Muscle layer of colon (tissue), 2 donors: Measurements from ENCODE around the gene FNBP1L.
"Not testable (repeated sequence)": the region's sequence is repeated elsewhere in the genome, so short reads cannot be mapped to it uniquely, and the experiment has no call there.

Experiments used
- H3K27ac ChIP-seq: one replicate; pipeline ENCODE4 v1.7.0; 2013; ENCODE audit warnings: low read depth, mild to moderate bottlenecking, low read length, moderate library complexity
- H3K27me3 ChIP-seq, 2 donors: one replicate each; pipeline ENCODE4 v1.7.0; 2013; ENCODE audit warnings: low read length in 2 of 2, mild to moderate bottlenecking in 2 of 2; ENCODE audit not compliant: insufficient read depth in 2 of 2, control insufficient read depth in 1 of 2
- H3K36me3 ChIP-seq: one replicate; pipeline ENCODE4 v1.7.0; 2013; ENCODE audit warnings: mild to moderate bottlenecking, low read length; ENCODE audit not compliant: insufficient read depth
- H3K4me1 ChIP-seq: one replicate; pipeline ENCODE4 v1.7.0; 2013; ENCODE audit warnings: mild to moderate bottlenecking, low read length; ENCODE audit not compliant: insufficient read depth
- H3K4me3 ChIP-seq, 2 donors: one replicate each; pipeline ENCODE4 v1.7.0; 2013; ENCODE audit warnings: low read length in 2 of 2, low read depth in 1 of 2, mild to moderate bottlenecking in 1 of 2, moderate library complexity in 1 of 2
- H3K9ac ChIP-seq: one replicate; pipeline ENCODE4 v1.7.0; 2013; ENCODE audit warnings: low read length
- H3K9me3 ChIP-seq: one replicate; pipeline ENCODE4 v1.7.0; 2013; ENCODE audit warnings: mild to moderate bottlenecking, low read length
- donor health status: abdominal sarcoma.
- donor health status: Adenocarcinoma of cecum.

FNBP1L gene

GRCh38 chr1:93469223-93469622 is 21.3 kb downstream of the FNBP1L start:
- peaks cover 11% of the 10 kb centered on the region for H3K4me1 ChIP-seq
- H3K27ac ChIP-seq: not testable (repeated sequence)

GRCh38 chr1:93471284-93471683 is 23.4 kb downstream of the FNBP1L start:
- Histone ChIP-seq H3K9ac (no peak overlapping the region), H3K4me3 (no peak overlapping the region), H3K27ac (no peak overlapping the region), H3K9me3 (no peaks in the 10 kb centered on the region), H3K4me1 (peaks cover 11% of the 10 kb centered on the region), H3K27me3 (no peaks in the 10 kb centered on the region), H3K36me3 (no peaks in the 10 kb centered on the region)

More at GRCh38 chr1:93469223-93469622, 21.3 kb downstream of the FNBP1L start:
- not testable (repeated sequence) for H3K36me3 ChIP-seq, H3K27me3 ChIP-seq, H3K4me3 ChIP-seq, H3K9ac ChIP-seq, H3K9me3 ChIP-seq

DNA sequence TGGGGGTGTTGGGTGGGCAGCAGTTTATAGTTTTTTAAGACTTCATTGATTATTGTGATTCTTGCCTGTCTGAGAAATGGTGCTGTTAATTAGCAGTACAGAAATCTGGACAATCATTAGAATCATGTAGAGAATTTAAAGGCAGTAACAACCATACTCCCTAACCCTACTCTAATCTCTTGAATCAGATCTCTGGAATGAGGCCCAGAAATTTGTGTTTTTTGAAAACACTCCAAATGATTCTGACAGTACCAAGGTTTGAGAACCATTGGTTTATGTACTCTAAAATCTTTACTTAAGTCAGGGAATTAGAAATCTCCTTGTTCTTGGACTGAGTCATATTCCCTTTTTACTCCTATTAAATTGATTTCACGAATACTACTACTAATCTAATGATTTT is 24.0 kb downstream of the FNBP1L start:
- H3K9me3 ChIP-seq: no peaks in the 10 kb centered on the region
- H3K9ac ChIP-seq: no peak overlapping the region
- no peak overlapping the region for H3K27ac ChIP-seq
- H3K4me3 ChIP-seq: no peak overlapping the region
- H3K36me3 ChIP-seq: no peaks in the 10 kb centered on the region
- H3K27me3 ChIP-seq: no peaks in the 10 kb centered on the region
- peaks cover 11% of the 10 kb centered on the region for H3K4me1 ChIP-seq

GRCh38 chr1:93474321-93474720 is 26.4 kb downstream of the FNBP1L start:
- H3K9me3 ChIP-seq: no peaks in the 10 kb centered on the region
- H3K27me3 ChIP-seq: no peaks in the 10 kb centered on the region
- H3K4me1 ChIP-seq: peaks cover 11% of the 10 kb centered on the region
- H3K9ac ChIP-seq: no peak overlapping the region
- no peak overlapping the region for H3K27ac ChIP-seq
- no peak overlapping the region for H3K4me3 ChIP-seq
- no peaks in the 10 kb centered on the region for H3K36me3 ChIP-seq

- H3K27ac ChIP-seq: no peak overlapping the region
- H3K36me3 ChIP-seq: no peaks in the 10 kb centered on the region
- no peaks in the 10 kb centered on the region for H3K9me3 ChIP-seq
- H3K27me3 ChIP-seq: no peaks in the 10 kb centered on the region
- H3K4me1 ChIP-seq: peaks cover 11% of the 10 kb centered on the region
- H3K9ac ChIP-seq: no peak overlapping the region
- no peak overlapping the region for H3K4me3 ChIP-seq
Observed at GRCh38 chr1:93475681-93476080, 27.8 kb downstream of the FNBP1L start.

- not testable (repeated sequence) for H3K4me3 ChIP-seq, H3K27me3 ChIP-seq, H3K36me3 ChIP-seq, H3K9me3 ChIP-seq, H3K27ac ChIP-seq, H3K4me1 ChIP-seq, H3K9ac ChIP-seq
Observed at GRCh38 chr1:93479133-93479745, 31.3 kb downstream of the FNBP1L start.

GRCh38 chr1:93481899-93482298 is 34.0 kb downstream of the FNBP1L start:
- not testable (repeated sequence) for H3K9me3 ChIP-seq, H3K9ac ChIP-seq, H3K4me3 ChIP-seq, H3K27ac ChIP-seq, H3K27me3 ChIP-seq, H3K36me3 ChIP-seq, H3K4me1 ChIP-seq

GRCh38 chr1:93483200-93483599 is 35.3 kb downstream of the FNBP1L start:
- Histone ChIP-seq H3K9me3 (no peaks in the 10 kb centered on the region), H3K9ac (no peak overlapping the region), H3K36me3 (no peaks in the 10 kb centered on the region), H3K4me3 (no peak overlapping the region), H3K27me3 (no peaks in the 10 kb centered on the region), H3K4me1 (no peaks in the 10 kb centered on the region), H3K27ac (no peak overlapping the region)

- Histone ChIP-seq H3K36me3 (no peaks in the 10 kb centered on the region), H3K27ac (no peak overlapping the region), H3K9me3 (no peaks in the 10 kb centered on the region), H3K27me3 (no peaks in the 10 kb centered on the region), H3K4me1 (no peaks in the 10 kb centered on the region), H3K4me3 (no peak overlapping the region), H3K9ac (no peak overlapping the region)
Observed at GRCh38 chr1:93483606-93484005, 35.7 kb downstream of the FNBP1L start.

DNA sequence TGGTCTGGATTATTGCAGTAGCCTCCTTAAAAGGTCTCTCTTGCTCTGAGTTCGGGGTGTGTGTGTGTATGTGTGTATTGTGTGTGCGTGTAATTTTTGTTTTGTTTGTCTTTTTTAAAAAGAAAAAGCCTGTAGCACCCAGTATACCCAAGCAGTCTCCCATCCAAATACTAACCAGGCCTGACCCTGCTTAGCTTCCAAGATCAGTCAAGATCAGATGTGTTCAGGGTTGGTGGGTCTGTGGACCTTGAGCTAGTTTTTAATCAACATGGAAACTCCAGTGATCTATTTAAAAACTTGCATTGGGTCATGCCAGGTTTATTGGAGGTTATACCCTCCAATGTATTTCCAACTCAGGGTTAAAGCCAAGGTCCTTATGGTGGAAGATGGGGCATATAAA is 40.3 kb downstream of the FNBP1L start:
- H3K9me3 ChIP-seq: no peaks in the 10 kb centered on the region

GRCh38 chr1:93489756-93490155 is 41.8 kb downstream of the FNBP1L start:
- H3K9ac ChIP-seq: no peak overlapping the region
- H3K4me1 ChIP-seq: no peaks in the 10 kb centered on the region
- H3K27ac ChIP-seq: no peak overlapping the region
- no peak overlapping the region for H3K4me3 ChIP-seq
- no peaks in the 10 kb centered on the region for H3K36me3 ChIP-seq
- H3K9me3 ChIP-seq: no peaks in the 10 kb centered on the region
- H3K27me3 ChIP-seq: no peaks in the 10 kb centered on the region

More for the DNA sequence above, 40.3 kb downstream of the FNBP1L start:
- Histone ChIP-seq H3K27ac (no peak overlapping the region), H3K27me3 (no peaks in the 10 kb centered on the region), H3K4me3 (no peak overlapping the region), H3K9ac (no peak overlapping the region), H3K36me3 (no peaks in the 10 kb centered on the region), H3K4me1 (no peaks in the 10 kb centered on the region)

DNA sequence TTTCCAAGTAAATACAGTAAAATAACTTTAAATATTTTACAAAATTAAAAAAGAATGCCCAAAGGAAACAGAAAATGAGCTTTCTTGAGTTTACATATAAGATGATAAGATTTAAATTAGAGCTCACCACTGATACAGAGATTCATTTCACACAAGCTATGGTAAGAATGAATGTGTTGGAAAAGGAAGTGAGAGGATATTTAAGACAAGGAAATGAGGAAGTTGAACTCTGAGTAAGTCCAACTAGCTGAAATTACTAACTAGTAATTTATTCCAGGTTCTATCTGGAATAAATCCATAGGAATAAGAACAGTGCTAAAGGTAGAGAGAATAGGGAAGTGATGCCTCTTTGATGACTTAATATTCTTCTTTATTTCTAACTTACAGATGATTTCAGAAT is 42.4 kb downstream of the FNBP1L start:
- Histone ChIP-seq H3K36me3 (no peaks in the 10 kb centered on the region), H3K4me1 (no peaks in the 10 kb centered on the region), H3K9ac (no peak overlapping the region), H3K27me3 (no peaks in the 10 kb centered on the region), H3K4me3 (no peak overlapping the region), H3K27ac (no peak overlapping the region), H3K9me3 (no peaks in the 10 kb centered on the region)
